Ramos (cell line): ENCODE measurements around the gene RASA3.
"Not testable (repeated sequence)": the region's sequence is repeated elsewhere in the genome, so short reads cannot be mapped to it uniquely, and the experiment has no call there.

Source experiments
- in situ Hi-C: fragments of 300-500 bp; cut with MboI; formaldehyde crosslinking; loops from one replicate; pipeline ENCODE4 v1.14.3; 2022; ENCODE audit warnings: low sequenced_read_pairs; ENCODE audit not compliant: unreplicated experiment

RASA3 gene

GRCh38 chr13:114114666-114115065 is 17.8 kb downstream of the RASA3 start:
- in situ Hi-C loops: not testable (repeated sequence)

DNA sequence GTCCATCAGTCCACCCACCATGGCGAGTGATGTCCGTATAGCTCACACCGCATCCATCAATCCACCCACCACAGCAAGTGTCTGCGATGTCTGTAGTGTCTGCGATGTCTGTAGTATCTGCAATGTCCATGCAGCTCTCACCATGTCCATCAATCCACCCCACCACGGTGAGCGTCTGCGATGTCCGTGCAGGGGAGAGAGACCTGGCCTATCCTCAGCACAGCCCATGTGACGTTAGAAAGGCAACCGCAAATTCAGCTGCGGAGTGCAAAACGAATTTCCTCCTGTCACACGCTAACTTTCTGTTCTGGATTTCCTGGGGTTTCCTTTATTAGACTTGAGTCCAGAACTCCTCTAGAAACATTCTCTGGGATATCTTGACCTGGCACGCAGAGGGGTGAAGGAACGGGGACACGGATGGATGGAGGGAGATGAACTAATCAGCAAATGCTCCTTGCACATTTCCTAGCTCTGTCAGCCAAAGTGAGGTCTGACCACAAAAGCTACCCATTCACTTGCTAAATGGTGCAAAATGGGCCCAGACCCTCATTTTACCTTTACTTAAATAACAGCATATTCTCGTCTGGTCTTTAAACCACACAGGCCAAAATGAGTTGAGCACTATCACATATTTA is 18.3 kb downstream of the RASA3 start:
- in situ Hi-C loops: no loop called here

DNA sequence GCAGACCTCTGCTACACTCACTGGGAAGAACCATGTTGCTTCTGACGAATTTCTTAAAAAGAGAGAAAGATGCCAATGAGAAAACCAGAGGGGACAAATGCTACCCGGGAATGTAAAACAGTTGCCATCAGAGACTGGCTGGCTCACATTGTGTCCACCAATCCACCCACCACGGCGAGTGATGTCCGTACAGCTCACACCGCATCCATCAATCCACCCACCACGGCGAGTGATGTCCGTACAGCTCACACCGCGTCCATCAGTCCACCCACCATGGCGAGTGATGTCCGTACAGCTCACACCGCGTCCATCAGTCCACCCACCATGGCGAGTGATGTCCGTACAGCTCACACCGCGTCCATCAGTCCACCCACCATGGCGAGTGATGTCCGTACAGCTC is 19.0 kb downstream of the RASA3 start:
- in situ Hi-C loops: not testable (repeated sequence)

GRCh38 chr13:114112826-114113322 is 19.5 kb downstream of the RASA3 start:
- in situ Hi-C loops: no loop called here

- in situ Hi-C loops: no loop called here
Measured at GRCh38 chr13:114112231-114112825, 20.1 kb downstream of the RASA3 start.

- in situ Hi-C loops: no loop called here
Measured at GRCh38 chr13:114111577-114111976, 20.8 kb downstream of the RASA3 start.

DNA sequence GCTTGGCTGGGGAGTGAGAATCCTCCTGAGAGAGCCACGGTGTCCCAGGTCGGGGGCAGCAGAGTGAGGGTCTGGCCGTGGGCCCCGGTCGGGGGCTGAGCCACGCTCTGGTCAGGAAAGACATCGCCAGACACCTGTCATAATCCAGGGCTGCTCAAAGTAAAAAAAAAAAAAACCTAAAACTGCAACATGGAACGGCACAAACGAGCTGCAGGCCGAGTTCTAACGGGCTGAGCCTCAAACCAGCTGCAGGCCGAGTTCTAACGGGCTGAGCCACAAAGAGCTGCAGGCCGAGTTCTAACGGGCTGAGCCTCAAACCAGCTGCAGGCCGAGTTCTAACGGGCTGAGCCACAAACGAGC is 21.6 kb downstream of the RASA3 start:
- in situ Hi-C loops: not testable (repeated sequence)

DNA sequence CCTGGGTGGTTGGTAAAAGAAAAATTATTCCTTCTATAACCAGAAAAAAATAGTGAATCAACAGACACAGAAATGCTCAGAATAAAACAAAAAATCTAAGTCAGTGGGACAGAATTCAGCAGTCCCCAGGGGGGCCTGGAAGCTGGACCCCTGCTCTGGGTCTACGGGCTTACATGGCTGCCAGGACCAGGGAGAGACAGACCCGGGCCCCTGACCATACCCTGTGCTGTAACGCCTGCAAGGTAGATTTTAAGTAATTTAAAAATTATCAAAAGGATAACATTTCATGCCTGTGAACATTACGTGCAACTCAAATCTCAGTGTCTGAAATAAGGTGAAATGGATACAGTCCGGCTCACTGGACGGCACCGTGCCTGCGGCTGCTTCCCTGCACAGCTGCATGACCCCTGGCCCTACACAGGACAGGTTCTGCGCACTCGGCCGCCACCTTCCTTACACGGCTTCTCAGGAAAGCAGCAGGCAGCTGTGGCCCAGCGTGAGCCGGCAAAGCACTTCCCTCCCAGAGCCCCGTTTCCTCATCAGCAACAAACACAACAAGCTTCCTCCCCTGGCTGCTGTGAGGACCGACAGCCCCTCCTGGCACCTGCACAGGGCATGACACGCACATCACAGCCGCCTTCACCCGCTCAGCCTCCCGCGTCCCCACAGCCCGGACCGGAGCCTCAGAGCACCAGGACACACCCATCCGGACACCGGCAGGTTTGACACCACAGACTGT is 22.2 kb downstream of the RASA3 start:
- in situ Hi-C loops: no loop called here

DNA sequence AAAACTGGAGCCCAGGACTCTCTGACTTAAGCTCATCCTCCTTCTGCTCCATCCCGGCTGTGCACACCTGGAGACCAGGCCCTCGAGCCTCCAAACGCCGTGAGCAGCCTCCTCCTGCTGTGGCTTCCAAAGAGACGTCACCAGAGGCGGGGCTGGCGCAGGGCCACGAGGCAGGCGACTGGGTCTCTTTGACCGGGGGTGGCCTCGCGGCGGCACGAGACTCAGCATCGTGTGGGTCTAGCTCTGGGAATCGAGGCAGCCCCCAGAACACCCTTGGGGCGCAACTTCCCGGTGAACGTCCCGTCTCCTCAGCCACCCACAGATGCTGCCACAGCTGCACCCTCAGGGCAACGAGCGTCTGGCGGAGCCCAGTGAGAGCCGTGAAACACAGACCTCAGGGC is 22.8 kb downstream of the RASA3 start:
- in situ Hi-C loops: no loop called here

- in situ Hi-C loops: no loop called here
Measured at GRCh38 chr13:114108894-114109293, 23.5 kb downstream of the RASA3 start.

- in situ Hi-C loops: no loop called here
Measured at GRCh38 chr13:114108141-114108761, 24.2 kb downstream of the RASA3 start.

GRCh38 chr13:114107686-114108081 is 24.7 kb downstream of the RASA3 start:
- in situ Hi-C loops: no loop called here

GRCh38 chr13:114106991-114107685 is 25.3 kb downstream of the RASA3 start:
- in situ Hi-C loops: no loop called here

GRCh38 chr13:114106526-114106925 is 25.9 kb downstream of the RASA3 start:
- in situ Hi-C loops: no loop called here

- in situ Hi-C loops: no loop called here
Measured at GRCh38 chr13:114105521-114106225, 26.8 kb downstream of the RASA3 start.

- in situ Hi-C loops: no loop called here
Measured at GRCh38 chr13:114104655-114105520, 27.5 kb downstream of the RASA3 start.

DNA sequence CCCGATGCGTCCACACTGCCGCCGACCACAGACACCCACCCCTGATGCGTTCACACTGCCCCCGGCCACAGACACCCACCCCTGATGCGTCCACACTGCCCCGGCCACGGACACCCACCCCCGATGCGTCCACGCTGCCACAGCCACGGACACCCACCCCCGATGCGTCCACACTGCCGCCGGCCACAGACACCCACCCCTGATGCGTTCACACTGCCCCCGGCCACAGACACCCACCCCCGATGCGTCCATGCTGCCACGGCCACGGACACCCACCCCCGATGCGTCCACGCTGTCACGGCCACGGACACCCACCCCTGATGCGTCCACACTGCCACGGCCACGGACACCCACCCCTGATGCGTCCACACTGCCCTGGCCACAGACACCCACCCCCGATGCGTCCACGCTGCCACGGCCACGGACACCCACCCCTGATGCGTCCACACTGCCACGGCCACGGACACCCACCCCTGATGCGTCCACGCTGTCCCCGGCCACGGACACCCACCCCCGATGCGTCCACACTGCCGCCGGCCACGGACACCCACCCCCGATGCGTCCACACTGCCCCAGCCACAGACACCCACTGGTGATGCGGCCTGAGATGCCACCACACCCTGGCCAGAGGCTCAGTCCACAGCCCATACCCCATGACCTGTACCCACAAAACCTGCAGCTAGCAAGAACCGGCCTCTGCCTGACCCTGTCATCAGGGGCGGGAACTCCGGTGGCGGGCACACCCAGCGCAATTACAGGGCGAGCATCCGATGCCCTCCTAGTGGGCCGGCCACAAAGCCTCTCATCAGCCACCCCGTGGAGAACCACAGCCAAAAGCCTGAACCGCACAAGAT is 28.4 kb downstream of the RASA3 start:
- in situ Hi-C loops: no loop called here

GRCh38 chr13:114103289-114103621 is 29.2 kb downstream of the RASA3 start:
- in situ Hi-C loops: not testable (repeated sequence)
